GM23338 (cell line): ENCODE measurements around the gene PTPN7. TPM values are rescaled to one million over a fixed set of nuclear protein-coding genes. Genes with fewer than 3 reads are reported as not detected.

Source experiments
- ATAC-seq: fragments of 200-7000 bp; cut with Tn5 transposase; 3 replicates; pipeline ENCODE4 v1.9.1; 2020
- DNase-seq: peaks from one replicate; pipeline ENCODE4 v3.0.0-alpha.2; 2015; ENCODE audit warnings: low spot score
- H2AFZ ChIP-seq: fragments of 200-600 bp; sonication (generic); 2 replicates; pipeline ENCODE4 v1.8.0; 2016; ENCODE audit warnings: antibody characterized with exemption, mild to moderate bottlenecking, moderate library complexity
- H3F3A ChIP-seq: fragments of 200-600 bp; sonication (generic); replicated peaks from 2 replicates; pipeline ENCODE4 v1.8.0; 2017; ENCODE audit warnings: antibody characterized with exemption, mixed run types, low read depth
- H3K27ac ChIP-seq: fragments of 200-600 bp; sonication (generic); 2 replicates; pipeline ENCODE4 v1.6.1; 2016; ENCODE audit warnings: low read depth
- H3K27me3 ChIP-seq: fragments of 200-600 bp; sonication (generic); 2 replicates; pipeline ENCODE4 v1.8.0; 2016; ENCODE audit warnings: mild to moderate bottlenecking, mixed run types, moderate library complexity; ENCODE audit not compliant: insufficient read depth
- H3K36me3 ChIP-seq: fragments of 200-600 bp; sonication (generic); 2 replicates; pipeline ENCODE4 v1.8.0; 2016; ENCODE audit warnings: mild to moderate bottlenecking; ENCODE audit not compliant: insufficient read depth
- H3K4me1 ChIP-seq: fragments of 200-600 bp; sonication (generic); 2 replicates; pipeline ENCODE4 v1.8.0; 2016; ENCODE audit warnings: mild to moderate bottlenecking, moderate library complexity; ENCODE audit not compliant: insufficient read depth
- H3K4me2 ChIP-seq: fragments of 200-600 bp; sonication (generic); 2 replicates; pipeline ENCODE4 v1.7.1; 2017; ENCODE audit warnings: mixed run types
- H3K4me3 ChIP-seq: fragments of 200-600 bp; sonication (generic); 2 replicates; pipeline ENCODE4 v1.6.1; 2016; ENCODE audit warnings: mixed run types
- H3K79me2 ChIP-seq: fragments of 200-600 bp; sonication (generic); replicated peaks from 2 replicates; pipeline ENCODE4 v1.8.0; 2017; ENCODE audit warnings: mild to moderate bottlenecking; ENCODE audit not compliant: insufficient read depth
- H3K9me2 ChIP-seq: fragments of 200-600 bp; sonication (generic); 2 replicates; pipeline ENCODE4 v1.8.0; 2017; ENCODE audit not compliant: insufficient read depth
- H4K20me1 ChIP-seq: fragments of 200-600 bp; sonication (generic); replicated peaks from 2 replicates; pipeline ENCODE4 v1.8.0; 2017; ENCODE audit warnings: mild to moderate bottlenecking; ENCODE audit not compliant: insufficient read depth
- H3K27ac Mint-ChIP-seq: 2 replicates; pipeline ENCODE4 v1.8.0; 2020; ENCODE audit warnings: inconsistent platforms, mild to moderate bottlenecking, moderate library complexity, mixed read lengths
- H3K27me3 Mint-ChIP-seq: 3 replicates; pipeline ENCODE4 v1.8.0; 2022; ENCODE audit warnings: low read depth, mild to moderate bottlenecking, moderate library complexity, mixed read lengths, inconsistent platforms; ENCODE audit not compliant: insufficient read depth, poor library complexity
- H3K36me3 Mint-ChIP-seq: 3 replicates; pipeline ENCODE4 v1.8.0; 2021; ENCODE audit warnings: low read depth, mild to moderate bottlenecking, inconsistent platforms, moderate library complexity, mixed read lengths
- H3K4me1 Mint-ChIP-seq: 3 replicates; pipeline ENCODE4 v1.8.0; 2020; ENCODE audit warnings: mild to moderate bottlenecking, inconsistent platforms, mixed read lengths
- H3K4me3 Mint-ChIP-seq: 3 replicates; pipeline ENCODE4 v1.8.0; 2021; ENCODE audit warnings: moderate library complexity, mild to moderate bottlenecking, inconsistent platforms, mixed read lengths
- H3K9me3 Mint-ChIP-seq: 3 replicates; pipeline ENCODE4 v1.8.0; 2020; ENCODE audit warnings: moderate library complexity, mild to moderate bottlenecking, inconsistent platforms, mixed read lengths
- EZH2phosphoT487 ChIP-seq: fragments of 200-600 bp; sonication (generic); IDR thresholded peaks from one replicate; pipeline ENCODE4 v1.8.1; 2018; ENCODE audit warnings: antibody characterized with exemption; ENCODE audit not compliant: unreplicated experiment
- JUNB ChIP-seq: IDR thresholded peaks from one replicate; pipeline ENCODE4 v1.6.1; 2016; ENCODE audit warnings: antibody characterized with exemption; ENCODE audit not compliant: unreplicated experiment
- NANOG ChIP-seq: IDR thresholded peaks from 2 replicates; pipeline ENCODE4 v1.6.1; 2016; ENCODE audit warnings: antibody characterized with exemption, borderline replicate concordance
- polyA plus RNA-seq: library from polyadenylated mRNA; unstranded; fragments of >200 nt; fragmentation: Nextera tagmentation; extraction: Ambion mirVana; gene quantifications from 2 replicates; pipeline ENCODE4 v1.2.1, GENCODE V29; 2016
- total RNA-seq: library from RNA; depleted of rRNA; stranded (reverse); fragments of >200 nt; shearing (Covaris generic); gene quantifications from 2 replicates; pipeline ENCODE4 v1.2.3, GENCODE V29; 2014
- TF ChIP-seq, protein P1 (sequence below): fragments of 250-450 bp; sonication (Bioruptor Pico); IDR thresholded peaks from 2 replicates; pipeline ENCODE4 v1.5.0; 2020; ENCODE audit warnings: mild to moderate bottlenecking, moderate library complexity
- TF ChIP-seq, protein P2 (sequence below): IDR thresholded peaks from one replicate; pipeline ENCODE4 v1.6.1; 2018; ENCODE audit warnings: antibody characterized with exemption; ENCODE audit not compliant: unreplicated experiment
- TF ChIP-seq, protein P3 (sequence below): IDR thresholded peaks from 2 replicates; pipeline ENCODE4 v1.6.1; 2016; ENCODE audit warnings: antibody characterized with exemption

The PTPN7 gene
- total and polyA plus RNA-seq, 2 experiments from 2014 or later = not detected

DNA sequence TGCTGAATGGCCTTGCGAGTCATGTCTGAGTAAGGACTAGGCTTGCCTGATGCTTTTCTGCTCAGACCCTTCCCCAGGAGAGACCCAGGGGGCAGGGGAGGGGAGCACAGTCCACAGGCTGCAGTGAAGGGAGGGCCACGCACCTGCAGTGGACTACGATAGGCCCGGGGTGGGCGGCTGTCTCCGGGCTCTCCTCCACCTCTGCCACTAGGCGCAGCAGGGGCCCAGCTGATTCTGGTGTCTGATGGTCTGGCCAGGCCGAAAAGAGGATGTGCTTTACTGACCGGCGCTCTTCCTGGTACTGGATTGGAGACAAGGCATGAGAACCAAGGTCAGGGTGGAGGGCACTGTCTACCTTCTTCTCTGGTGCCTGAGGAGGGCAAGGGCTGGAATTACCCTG lies 8.0 kb downstream of the PTPN7 start (continued):
- TF ChIP-seq, protein P1, sequence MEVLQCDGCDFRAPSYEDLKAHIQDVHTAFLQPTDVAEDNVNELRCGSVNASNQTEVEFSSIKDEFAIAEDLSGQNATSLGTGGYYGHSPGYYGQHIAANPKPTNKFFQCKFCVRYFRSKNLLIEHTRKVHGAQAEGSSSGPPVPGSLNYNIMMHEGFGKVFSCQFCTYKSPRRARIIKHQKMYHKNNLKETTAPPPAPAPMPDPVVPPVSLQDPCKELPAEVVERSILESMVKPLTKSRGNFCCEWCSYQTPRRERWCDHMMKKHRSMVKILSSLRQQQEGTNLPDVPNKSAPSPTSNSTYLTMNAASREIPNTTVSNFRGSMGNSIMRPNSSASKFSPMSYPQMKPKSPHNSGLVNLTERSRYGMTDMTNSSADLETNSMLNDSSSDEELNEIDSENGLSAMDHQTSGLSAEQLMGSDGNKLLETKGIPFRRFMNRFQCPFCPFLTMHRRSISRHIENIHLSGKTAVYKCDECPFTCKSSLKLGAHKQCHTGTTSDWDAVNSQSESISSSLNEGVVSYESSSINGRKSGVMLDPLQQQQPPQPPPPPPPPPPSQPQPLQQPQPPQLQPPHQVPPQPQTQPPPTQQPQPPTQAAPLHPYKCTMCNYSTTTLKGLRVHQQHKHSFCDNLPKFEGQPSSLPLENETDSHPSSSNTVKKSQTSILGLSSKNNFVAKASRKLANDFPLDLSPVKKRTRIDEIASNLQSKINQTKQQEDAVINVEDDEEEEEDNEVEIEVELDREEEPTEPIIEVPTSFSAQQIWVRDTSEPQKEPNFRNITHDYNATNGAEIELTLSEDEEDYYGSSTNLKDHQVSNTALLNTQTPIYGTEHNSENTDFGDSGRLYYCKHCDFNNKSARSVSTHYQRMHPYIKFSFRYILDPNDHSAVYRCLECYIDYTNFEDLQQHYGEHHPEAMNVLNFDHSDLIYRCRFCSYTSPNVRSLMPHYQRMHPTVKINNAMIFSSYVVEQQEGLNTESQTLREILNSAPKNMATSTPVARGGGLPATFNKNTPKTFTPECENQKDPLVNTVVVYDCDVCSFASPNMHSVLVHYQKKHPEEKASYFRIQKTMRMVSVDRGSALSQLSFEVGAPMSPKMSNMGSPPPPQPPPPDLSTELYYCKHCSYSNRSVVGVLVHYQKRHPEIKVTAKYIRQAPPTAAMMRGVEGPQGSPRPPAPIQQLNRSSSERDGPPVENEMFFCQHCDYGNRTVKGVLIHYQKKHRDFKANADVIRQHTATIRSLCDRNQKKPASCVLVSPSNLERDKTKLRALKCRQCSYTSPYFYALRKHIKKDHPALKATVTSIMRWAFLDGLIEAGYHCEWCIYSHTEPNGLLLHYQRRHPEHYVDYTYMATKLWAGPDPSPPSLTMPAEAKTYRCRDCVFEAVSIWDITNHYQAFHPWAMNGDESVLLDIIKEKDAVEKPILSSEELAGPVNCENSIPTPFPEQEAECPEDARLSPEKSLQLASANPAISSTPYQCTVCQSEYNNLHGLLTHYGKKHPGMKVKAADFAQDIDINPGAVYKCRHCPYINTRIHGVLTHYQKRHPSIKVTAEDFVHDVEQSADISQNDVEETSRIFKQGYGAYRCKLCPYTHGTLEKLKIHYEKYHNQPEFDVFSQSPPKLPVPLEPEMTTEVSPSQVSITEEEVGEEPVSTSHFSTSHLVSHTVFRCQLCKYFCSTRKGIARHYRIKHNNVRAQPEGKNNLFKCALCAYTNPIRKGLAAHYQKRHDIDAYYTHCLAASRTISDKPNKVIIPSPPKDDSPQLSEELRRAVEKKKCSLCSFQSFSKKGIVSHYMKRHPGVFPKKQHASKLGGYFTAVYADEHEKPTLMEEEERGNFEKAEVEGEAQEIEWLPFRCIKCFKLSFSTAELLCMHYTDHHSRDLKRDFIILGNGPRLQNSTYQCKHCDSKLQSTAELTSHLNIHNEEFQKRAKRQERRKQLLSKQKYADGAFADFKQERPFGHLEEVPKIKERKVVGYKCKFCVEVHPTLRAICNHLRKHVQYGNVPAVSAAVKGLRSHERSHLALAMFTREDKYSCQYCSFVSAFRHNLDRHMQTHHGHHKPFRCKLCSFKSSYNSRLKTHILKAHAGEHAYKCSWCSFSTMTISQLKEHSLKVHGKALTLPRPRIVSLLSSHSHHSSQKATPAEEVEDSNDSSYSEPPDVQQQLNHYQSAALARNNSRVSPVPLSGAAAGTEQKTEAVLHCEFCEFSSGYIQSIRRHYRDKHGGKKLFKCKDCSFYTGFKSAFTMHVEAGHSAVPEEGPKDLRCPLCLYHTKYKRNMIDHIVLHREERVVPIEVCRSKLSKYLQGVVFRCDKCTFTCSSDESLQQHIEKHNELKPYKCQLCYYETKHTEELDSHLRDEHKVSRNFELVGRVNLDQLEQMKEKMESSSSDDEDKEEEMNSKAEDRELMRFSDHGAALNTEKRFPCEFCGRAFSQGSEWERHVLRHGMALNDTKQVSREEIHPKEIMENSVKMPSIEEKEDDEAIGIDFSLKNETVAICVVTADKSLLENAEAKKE = no peak
- TF ChIP-seq, protein P2, sequence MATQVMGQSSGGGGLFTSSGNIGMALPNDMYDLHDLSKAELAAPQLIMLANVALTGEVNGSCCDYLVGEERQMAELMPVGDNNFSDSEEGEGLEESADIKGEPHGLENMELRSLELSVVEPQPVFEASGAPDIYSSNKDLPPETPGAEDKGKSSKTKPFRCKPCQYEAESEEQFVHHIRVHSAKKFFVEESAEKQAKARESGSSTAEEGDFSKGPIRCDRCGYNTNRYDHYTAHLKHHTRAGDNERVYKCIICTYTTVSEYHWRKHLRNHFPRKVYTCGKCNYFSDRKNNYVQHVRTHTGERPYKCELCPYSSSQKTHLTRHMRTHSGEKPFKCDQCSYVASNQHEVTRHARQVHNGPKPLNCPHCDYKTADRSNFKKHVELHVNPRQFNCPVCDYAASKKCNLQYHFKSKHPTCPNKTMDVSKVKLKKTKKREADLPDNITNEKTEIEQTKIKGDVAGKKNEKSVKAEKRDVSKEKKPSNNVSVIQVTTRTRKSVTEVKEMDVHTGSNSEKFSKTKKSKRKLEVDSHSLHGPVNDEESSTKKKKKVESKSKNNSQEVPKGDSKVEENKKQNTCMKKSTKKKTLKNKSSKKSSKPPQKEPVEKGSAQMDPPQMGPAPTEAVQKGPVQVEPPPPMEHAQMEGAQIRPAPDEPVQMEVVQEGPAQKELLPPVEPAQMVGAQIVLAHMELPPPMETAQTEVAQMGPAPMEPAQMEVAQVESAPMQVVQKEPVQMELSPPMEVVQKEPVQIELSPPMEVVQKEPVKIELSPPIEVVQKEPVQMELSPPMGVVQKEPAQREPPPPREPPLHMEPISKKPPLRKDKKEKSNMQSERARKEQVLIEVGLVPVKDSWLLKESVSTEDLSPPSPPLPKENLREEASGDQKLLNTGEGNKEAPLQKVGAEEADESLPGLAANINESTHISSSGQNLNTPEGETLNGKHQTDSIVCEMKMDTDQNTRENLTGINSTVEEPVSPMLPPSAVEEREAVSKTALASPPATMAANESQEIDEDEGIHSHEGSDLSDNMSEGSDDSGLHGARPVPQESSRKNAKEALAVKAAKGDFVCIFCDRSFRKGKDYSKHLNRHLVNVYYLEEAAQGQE = no peak
- TF ChIP-seq NANOG (no peak), JUNB (no peak)

DNA sequence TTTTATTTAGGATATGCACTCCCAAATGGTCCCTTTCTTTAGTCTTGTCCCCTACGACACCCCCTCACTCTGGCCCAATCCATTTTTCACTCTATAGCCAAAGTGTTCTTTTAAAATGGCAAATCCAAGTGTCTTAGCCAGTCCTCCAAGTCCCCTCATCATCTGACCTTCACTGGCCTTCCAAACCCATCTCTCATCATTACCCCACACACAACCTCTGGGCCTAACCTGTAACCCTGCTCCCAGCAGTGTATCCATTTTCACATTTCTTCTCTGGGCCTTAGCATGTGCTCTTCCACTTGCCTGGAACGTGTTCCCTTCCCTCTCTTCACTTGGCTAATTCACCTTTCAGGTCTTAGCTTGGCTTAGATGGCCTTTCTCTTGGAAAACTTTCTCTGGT lies 9.4 kb downstream of the PTPN7 start:
- Histone ChIP-seq H3K4me2 (no peak overlapping the region), H3K36me3 (no peaks in the 10 kb centered on the region), H2AFZ (no peak overlapping the region), H3K4me1 (no peaks in the 10 kb centered on the region), H3K4me3 (no peak overlapping the region), H3K27me3 (no peaks in the 10 kb centered on the region), H3K79me2 (no peaks in the 10 kb centered on the region), H3F3A (0 out of 2 replicates have a peak, but pooled peaks cover 3% of the 10 kb centered on the region), H4K20me1 (no peaks in the 10 kb centered on the region), H3K9me2 (no peaks in the 10 kb centered on the region), H3K27ac (no peak overlapping the region)
- Mint-ChIP-seq H3K27me3 (peaks cover 3% of the 10 kb centered on the region), H3K9me3 (no peaks in the 10 kb centered on the region; the same call in 2 of the 3 replicates), H3K36me3 (no peaks in the 10 kb centered on the region), H3K4me3 (no peak overlapping the region; the same call in 2 of the 3 replicates), H3K27ac (no peak overlapping the region; the same call in 1 of the 2 replicates), H3K4me1 (peaks cover 11% of the 10 kb centered on the region)
- ATAC-seq (no peak), DNase-seq (no peak)
- TF ChIP-seq, protein P3, sequence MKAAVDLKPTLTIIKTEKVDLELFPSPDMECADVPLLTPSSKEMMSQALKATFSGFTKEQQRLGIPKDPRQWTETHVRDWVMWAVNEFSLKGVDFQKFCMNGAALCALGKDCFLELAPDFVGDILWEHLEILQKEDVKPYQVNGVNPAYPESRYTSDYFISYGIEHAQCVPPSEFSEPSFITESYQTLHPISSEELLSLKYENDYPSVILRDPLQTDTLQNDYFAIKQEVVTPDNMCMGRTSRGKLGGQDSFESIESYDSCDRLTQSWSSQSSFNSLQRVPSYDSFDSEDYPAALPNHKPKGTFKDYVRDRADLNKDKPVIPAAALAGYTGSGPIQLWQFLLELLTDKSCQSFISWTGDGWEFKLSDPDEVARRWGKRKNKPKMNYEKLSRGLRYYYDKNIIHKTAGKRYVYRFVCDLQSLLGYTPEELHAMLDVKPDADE = no peak
- TF ChIP-seq JUNB = no peak
- TF ChIP-seq EZH2phosphoT487 = no peak
